K562 (cell line): Measurements from ENCODE around the gene MYO18B. TPM values are rescaled to one million over a fixed set of nuclear protein-coding genes. Genes with fewer than 3 reads are reported as not detected.

ENCODE experiments used
- ATAC-seq: fragments of 200-7000 bp; cut with Tn5 transposase; 3 replicates; pipeline ENCODE4 v1.9.1; 2020; ENCODE audit warnings: moderate library complexity
- BruUV-seq: library from RNA; stranded (reverse); fragments of 400-500 nt; replicated peaks from 2 replicates; lab custom pipeline; 2021; lab: Mats Ljungman, UMichigan
- CTCF ChIA-PET: fragments of 300-600 bp; formaldehyde crosslinking; extraction: SDS; loops from one replicate; lab custom pipeline; 2021; ENCODE audit warnings: low intra/inter-chr PET ratio; lab: Yijun Ruan, JAX
- POLR2A ChIA-PET: fragments of 300-600, 350-650 bp; sonication (Branson Sonifier 250); formaldehyde crosslinking; extraction: SDS; loops from one replicate; lab custom pipeline; 2021; ENCODE audit warnings: antibody characterized with exemption, inconsistent platforms; lab: Yijun Ruan, JAX
- DNase-seq, 4 experiments: peaks; one replicate each; pipeline versions ENCODE4 v3.0.0 to v3.0.0-alpha.2; 2011 to 2018; ENCODE audit warnings: low spot score in 3 of 4, mixed read lengths in 3 of 4; ENCODE audit errors: extremely low read depth in 1 of 4
- FAIRE-seq: peaks from 2 replicates; lab custom pipeline; 2011; peaks lifted over from hg19 to GRCh38; lab: Jason Lieb, UNC
- H2AFZ ChIP-seq: 2 replicates; pipeline ENCODE4 v1.6.0; 2011; ENCODE audit warnings: low read depth, low read length, control low read depth, inconsistent platforms
- H3K27ac ChIP-seq: fragments of 200-600 bp; 3 replicates; pipeline ENCODE4 v1.8.0; 2011; ENCODE audit warnings: low read depth, mild to moderate bottlenecking, control low read depth, inconsistent platforms, low read length, moderate library complexity, mixed read lengths; ENCODE audit errors: extremely low read depth
- H3K27me3 ChIP-seq, 2 experiments: fragments of 300-600 bp in 1 of 2; 2 replicates in 1 of 2; 3 replicates in 1 of 2; pipeline versions ENCODE4 v1.6.0 to v1.8.0; 2011; ENCODE audit warnings: inconsistent platforms in 2 of 2, low read length in 2 of 2, mild to moderate bottlenecking in 1 of 2, mixed read lengths in 1 of 2, moderate library complexity in 1 of 2; ENCODE audit not compliant: control insufficient read depth in 2 of 2, insufficient read depth in 2 of 2
- H3K36me3 ChIP-seq: fragments of 300-600 bp; 3 replicates; pipeline ENCODE4 v1.8.0; 2011; ENCODE audit warnings: mild to moderate bottlenecking, low read length, inconsistent platforms; ENCODE audit not compliant: control insufficient read depth, insufficient read depth
- H3K4me1 ChIP-seq, 2 experiments: fragments of 200-600 bp in 1 of 2; replicated peaks in 1 of 2; 2 replicates in 1 of 2; 3 replicates in 1 of 2; pipeline versions ENCODE4 v1.5.1 to v1.8.0; 2011; ENCODE audit warnings: inconsistent platforms in 2 of 2, low read length in 2 of 2, mild to moderate bottlenecking in 1 of 2, mixed read lengths in 1 of 2, moderate library complexity in 1 of 2; ENCODE audit not compliant: control insufficient read depth in 2 of 2, insufficient read depth in 2 of 2
- H3K4me2 ChIP-seq: 2 replicates; pipeline ENCODE4 v1.6.1; 2011; ENCODE audit warnings: low read length, control low read depth, inconsistent platforms, mixed read lengths; ENCODE audit not compliant: insufficient read depth
- H3K4me3 ChIP-seq: fragments of 200-600 bp; sonication (generic), shearing (Covaris generic); 2 replicates; pipeline ENCODE4 v1.5.1; 2016; ENCODE audit warnings: control low read depth, inconsistent platforms
- H3K79me2 ChIP-seq: fragments of 200-600 bp; 3 replicates; pipeline ENCODE4 v1.8.0; 2011; ENCODE audit warnings: low read length, inconsistent platforms; ENCODE audit not compliant: control insufficient read depth, insufficient read depth
- H3K9ac ChIP-seq, 2 experiments: 2 replicates each; pipeline versions ENCODE4 v1.6.0 to v1.6.1; 2011; ENCODE audit warnings: low read depth in 2 of 2, low read length in 2 of 2, control low read depth in 1 of 2, inconsistent platforms in 1 of 2, mild to moderate bottlenecking in 1 of 2, mixed read lengths in 1 of 2; ENCODE audit not compliant: insufficient read depth in 1 of 2
- H3K9me1 ChIP-seq: one replicate; pipeline ENCODE4 v1.6.0; 2011; ENCODE audit warnings: inconsistent platforms, mild to moderate bottlenecking, low read length, moderate library complexity; ENCODE audit not compliant: control insufficient read depth, insufficient read depth
- H3K9me3 ChIP-seq: replicated peaks from 2 replicates; pipeline ENCODE4 v1.5.1; 2011; ENCODE audit warnings: low read depth, low read length, inconsistent platforms; ENCODE audit not compliant: control insufficient read depth, insufficient read depth
- H4K20me1 ChIP-seq: replicated peaks from 2 replicates; pipeline ENCODE4 v1.6.1; 2011; ENCODE audit warnings: low read length, inconsistent platforms, mixed read lengths; ENCODE audit not compliant: control insufficient read depth, insufficient read depth
- ATF4 ChIP-seq: fragments of 450-650 bp; formaldehyde crosslinking; IDR thresholded peaks from 2 replicates; pipeline ENCODE4 v1.4.0; 2022; ENCODE audit warnings: mild to moderate bottlenecking, moderate library complexity
- CREB5 ChIP-seq: fragments of 250-450 bp; sonication (Bioruptor Pico); IDR thresholded peaks from 2 replicates; pipeline ENCODE4 v1.5.0; 2020; ENCODE audit warnings: mild to moderate bottlenecking
- EHMT2 ChIP-seq: fragments of 450-650 bp; IDR thresholded peaks from 2 replicates; pipeline ENCODE4 v1.6.1; 2018; ENCODE audit warnings: antibody characterized with exemption
- FOXK1 ChIP-seq: sonication (generic); formaldehyde crosslinking; IDR thresholded peaks from 2 replicates; pipeline ENCODE4 v1.8.0; 2022; ENCODE audit warnings: missing genetic modification reagents, mild to moderate bottlenecking, borderline replicate concordance
- HDAC1 ChIP-seq, 2 experiments: fragments of 450-650 bp; IDR thresholded peaks; 2 replicates each; pipeline ENCODE4 v1.6.1; 2016 to 2017; ENCODE audit warnings: inconsistent platforms in 1 of 2, mild to moderate bottlenecking in 1 of 2, moderate library complexity in 1 of 2
- MAFF ChIP-seq: IDR thresholded peaks from 2 replicates; pipeline ENCODE4 v1.6.1; 2012; ENCODE audit warnings: low read length, improper control_type of control experiment
- MXI1 ChIP-seq: IDR thresholded peaks from 2 replicates; pipeline ENCODE4 v1.6.1; 2011; ENCODE audit warnings: low read depth, mild to moderate bottlenecking, improper control_type of control experiment, low read length
- NR0B1 ChIP-seq: fragments of 450-650 bp; IDR thresholded peaks from one replicate; pipeline ENCODE4 v1.6.1; 2018; ENCODE audit warnings: mild to moderate bottlenecking, moderate library complexity; ENCODE audit not compliant: partially characterized antibody
- RBM22 ChIP-seq: fragments of 200-400 bp; formaldehyde crosslinking; IDR thresholded peaks from 2 replicates; pipeline ENCODE4 v1.6.1; 2018; ENCODE audit warnings: low read length, low read depth; ENCODE audit not compliant: poor library complexity, severe bottlenecking
- RFX5 ChIP-seq: IDR thresholded peaks from 2 replicates; pipeline ENCODE4 v1.6.1; 2011; ENCODE audit warnings: low read depth, mild to moderate bottlenecking, improper control_type of control experiment, low read length
- RNF2 ChIP-seq: sonication (generic); IDR thresholded peaks from 2 replicates; pipeline ENCODE4 v1.6.1; 2016
- SREBF1 ChIP-seq: fragments of 150-350 bp; IDR thresholded peaks from 2 replicates; pipeline ENCODE4 v1.6.1; 2014; ENCODE audit warnings: antibody characterized with exemption, low read depth, low read length, borderline replicate concordance
- ZKSCAN8 ChIP-seq: fragments of 200-800 bp; sonication (Bioruptor generic); IDR thresholded peaks from 2 replicates; pipeline ENCODE4 v1.6.1; 2016; ENCODE audit warnings: missing genetic modification characterization, missing compliant biosample characterization
- ZNF699 ChIP-seq: fragments of 250-450 bp; sonication (Bioruptor Pico); IDR thresholded peaks from 2 replicates; pipeline ENCODE4 v1.8.0; 2021; ENCODE audit warnings: mild to moderate bottlenecking, moderate library complexity; ENCODE audit not compliant: insufficient replicate concordance
- WGBS: fragments of 100-300 bp; shearing (Covaris generic); methylation state at CpG from one replicate; pipeline ENCODE4 v1.1.6; 2016; ENCODE audit warnings: low coverage, mixed read lengths; ENCODE audit not compliant: insufficient coverage; ENCODE audit errors: missing lambda C conversion rate; 5-methylcytosine and 5-hydroxymethylcytosine counted together
- in situ Hi-C: fragments of 300-500 bp; cut with MboI; formaldehyde crosslinking; loops from 4 replicates; pipeline ENCODE4 v1.15.0; 2018; ENCODE audit warnings: inconsistent platforms, mixed read lengths
- intact Hi-C: fragments of 100-400 bp; cut with micrococcal nuclease; formaldehyde crosslinking; loops from 2 replicates; pipeline ENCODE4 v1.14.2; 2022
- polyA plus RNA-seq, 8 experiments: library from polyadenylated mRNA; depleted of rRNA in 4 of 8; stranded (reverse) in 5 of 8; unstranded in 3 of 8; fragments of >200 nt; fragmentation: Nextera tagmentation in 2 of 8; fragmentation: Illumina TruSeq in 1 of 8; extraction: Ambion mirVana in 2 of 8; extraction: Trizol in 1 of 8; gene quantifications; 2 replicates each; pipeline versions ENCODE4 v1.2.1 to v1.2.3, GENCODE V29; 2011 to 2014; ENCODE audit warnings: inconsistent platforms in 1 of 8, missing spikeins in 1 of 8
- total RNA-seq, 7 experiments: library from RNA; depleted of rRNA in 6 of 7; stranded (reverse); fragments of >200 nt in 6 of 7; fragmentation: Illumina TruSeq in 2 of 7; extraction: Trizol in 2 of 7; gene quantifications; 2 replicates each; pipeline versions ENCODE4 v1.2.1 to v1.2.3, GENCODE V29; 2011 to 2021; ENCODE audit warnings: low replicate concordance in 1 of 7

MYO18B gene
- total and polyA plus RNA-seq, 9 of the 15 experiments (the other 6 are each of a cell fraction or from before 2014, with no cell fraction given) = 0.06 to 7.0 (median 4.3) TPM

- no peak for FAIRE-seq
- no peak for ATAC-seq
- Histone ChIP-seq H3K4me3 (no peak overlapping the region), H3K27ac (no peak overlapping the region), H3K27me3 (no peaks in the 10 kb centered on the region; a peak in 1 of 5 replicates), H3K9me1 (no peaks in the 10 kb centered on the region), H3K79me2 (no peaks in the 10 kb centered on the region), H3K4me2 (no peak overlapping the region), H3K4me1 (no peaks in the 10 kb centered on the region), H3K9me3 (no peaks in the 10 kb centered on the region), H4K20me1 (no peaks in the 10 kb centered on the region), H3K9ac (no peak overlapping the region), H3K36me3 (no peaks in the 10 kb centered on the region), H2AFZ (no peak overlapping the region)
- ChIA-PET CTCF (no interaction called here), POLR2A (no interaction called here)
- WGBS = 5% methylated on average over 2 of the region's 2 CpGs
- intact Hi-C loops (no loop called here), in situ Hi-C loops (no loop called here)
- BruUV-seq = no TSS peak
- TF ChIP-seq RFX5 = no peak
- TF ChIP-seq HDAC1 (IDR thresholded peaks at IDR 0.05) = no peak
- TF ChIP-seq CREB5 (CRISPR knock-in tag) = no peak
- no peak for TF ChIP-seq ZNF699 (CRISPR knock-in tag)
- no peak for TF ChIP-seq NR0B1
- TF ChIP-seq RBM22 = no peak
- TF ChIP-seq ZKSCAN8 (CRISPR knock-in tag) = no peak
- no peak for TF ChIP-seq SREBF1
- no peak for TF ChIP-seq MXI1
- no peak for TF ChIP-seq MAFF
- TF ChIP-seq RNF2 = no peak
- TF ChIP-seq FOXK1 (CRISPR knock-in tag) = no peak
- TF ChIP-seq ATF4 = no peak
- no peak for TF ChIP-seq EHMT2
- no peak for DNase-seq
Observed at GRCh38 chr22:26047516-26047915, 305.5 kb downstream of the MYO18B start.
